Stomach (tissue), 4 donors: ENCODE results near the gene PILRB.

Experiments used
- POLR2AphosphoS5 ChIP-seq, 3 donors: sonication (generic); formaldehyde crosslinking; IDR thresholded peaks; one replicate each; pipeline ENCODE4 v1.6.1; 2016; ENCODE audit warnings: antibody characterized with exemption in 3 of 3
- TF ChIP-seq, protein P1 (sequence below), 7 experiments: fragments of 450-650 bp in 4 of 7; fragments of 200-600 bp in 3 of 7; sonication (generic) in 3 of 7; IDR thresholded peaks; one replicate each; pipeline ENCODE4 v1.5.1; 2016 to 2019; ENCODE audit warnings: antibody characterized with exemption in 7 of 7, control low read depth in 2 of 7, mild to moderate bottlenecking in 1 of 7

DNA sequence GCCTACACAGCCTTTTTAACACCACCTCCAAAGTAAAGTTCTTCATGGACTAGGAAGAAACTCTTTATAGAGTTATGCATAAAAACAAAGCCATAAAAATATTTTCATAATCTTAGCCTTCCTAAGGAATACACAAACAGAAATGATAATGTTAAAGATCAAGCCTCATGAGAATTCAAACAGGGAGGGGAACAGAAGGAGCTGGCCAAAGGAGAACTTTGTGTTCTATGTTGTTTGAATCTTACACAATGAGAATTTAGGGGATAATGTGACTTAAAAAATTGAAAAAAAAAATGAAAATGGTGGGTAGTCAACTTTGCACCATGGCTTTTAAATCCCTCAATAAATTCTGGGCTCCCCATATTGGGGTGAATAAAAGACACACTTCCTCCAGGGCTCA lies 9.1 kb upstream of the PILRB start:
- TF ChIP-seq, protein P1, sequence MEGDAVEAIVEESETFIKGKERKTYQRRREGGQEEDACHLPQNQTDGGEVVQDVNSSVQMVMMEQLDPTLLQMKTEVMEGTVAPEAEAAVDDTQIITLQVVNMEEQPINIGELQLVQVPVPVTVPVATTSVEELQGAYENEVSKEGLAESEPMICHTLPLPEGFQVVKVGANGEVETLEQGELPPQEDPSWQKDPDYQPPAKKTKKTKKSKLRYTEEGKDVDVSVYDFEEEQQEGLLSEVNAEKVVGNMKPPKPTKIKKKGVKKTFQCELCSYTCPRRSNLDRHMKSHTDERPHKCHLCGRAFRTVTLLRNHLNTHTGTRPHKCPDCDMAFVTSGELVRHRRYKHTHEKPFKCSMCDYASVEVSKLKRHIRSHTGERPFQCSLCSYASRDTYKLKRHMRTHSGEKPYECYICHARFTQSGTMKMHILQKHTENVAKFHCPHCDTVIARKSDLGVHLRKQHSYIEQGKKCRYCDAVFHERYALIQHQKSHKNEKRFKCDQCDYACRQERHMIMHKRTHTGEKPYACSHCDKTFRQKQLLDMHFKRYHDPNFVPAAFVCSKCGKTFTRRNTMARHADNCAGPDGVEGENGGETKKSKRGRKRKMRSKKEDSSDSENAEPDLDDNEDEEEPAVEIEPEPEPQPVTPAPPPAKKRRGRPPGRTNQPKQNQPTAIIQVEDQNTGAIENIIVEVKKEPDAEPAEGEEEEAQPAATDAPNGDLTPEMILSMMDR (IDR thresholded peaks at IDR 0.05): no peak
- TF ChIP-seq POLR2AphosphoS5 (IDR thresholded peaks at IDR 0.05): no peak
